OCI-LY7 (cell line): ENCODE measurements around the gene DTNA.

Experiments used
- EZH2phosphoT487 ChIP-seq: fragments of 200-600 bp; sonication (generic); IDR thresholded peaks from 2 replicates; pipeline ENCODE4 v1.6.1; 2018; ENCODE audit warnings: low read depth, borderline replicate concordance, mild to moderate bottlenecking, mixed run types, antibody characterized with exemption, low read length, moderate library complexity, mixed read lengths
- TF ChIP-seq, protein P1 (sequence below): fragments of 200-600 bp; sonication (generic); conservative IDR thresholded peaks from 2 replicates; pipeline ENCODE4 v1.5.1; 2014; ENCODE audit warnings: mild to moderate bottlenecking, antibody characterized with exemption, low read length, moderate library complexity, mixed read lengths

DNA sequence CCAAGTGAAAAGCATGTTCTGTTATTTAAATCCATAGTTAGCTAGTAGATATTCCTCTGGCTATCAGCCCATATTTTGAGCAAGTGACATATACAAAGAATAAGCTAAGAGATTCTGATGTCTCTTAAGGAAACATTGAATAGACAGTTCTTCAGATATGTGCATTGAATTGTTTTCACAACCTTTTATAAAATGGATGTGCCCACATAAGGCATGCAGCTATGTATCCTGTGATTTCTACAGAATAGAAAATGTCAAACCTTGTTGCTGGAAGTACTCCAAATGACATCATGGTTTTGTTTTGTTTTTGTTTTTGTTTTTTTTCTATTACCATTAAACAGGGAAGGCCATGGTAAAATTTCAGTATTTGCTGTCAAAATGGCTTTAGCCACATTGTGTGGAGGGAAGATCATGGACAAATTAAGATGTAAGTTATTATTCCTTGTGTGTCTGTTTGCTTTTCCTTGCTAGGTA lies 95.8 kb downstream of the DTNA start:
- TF ChIP-seq, protein P1, sequence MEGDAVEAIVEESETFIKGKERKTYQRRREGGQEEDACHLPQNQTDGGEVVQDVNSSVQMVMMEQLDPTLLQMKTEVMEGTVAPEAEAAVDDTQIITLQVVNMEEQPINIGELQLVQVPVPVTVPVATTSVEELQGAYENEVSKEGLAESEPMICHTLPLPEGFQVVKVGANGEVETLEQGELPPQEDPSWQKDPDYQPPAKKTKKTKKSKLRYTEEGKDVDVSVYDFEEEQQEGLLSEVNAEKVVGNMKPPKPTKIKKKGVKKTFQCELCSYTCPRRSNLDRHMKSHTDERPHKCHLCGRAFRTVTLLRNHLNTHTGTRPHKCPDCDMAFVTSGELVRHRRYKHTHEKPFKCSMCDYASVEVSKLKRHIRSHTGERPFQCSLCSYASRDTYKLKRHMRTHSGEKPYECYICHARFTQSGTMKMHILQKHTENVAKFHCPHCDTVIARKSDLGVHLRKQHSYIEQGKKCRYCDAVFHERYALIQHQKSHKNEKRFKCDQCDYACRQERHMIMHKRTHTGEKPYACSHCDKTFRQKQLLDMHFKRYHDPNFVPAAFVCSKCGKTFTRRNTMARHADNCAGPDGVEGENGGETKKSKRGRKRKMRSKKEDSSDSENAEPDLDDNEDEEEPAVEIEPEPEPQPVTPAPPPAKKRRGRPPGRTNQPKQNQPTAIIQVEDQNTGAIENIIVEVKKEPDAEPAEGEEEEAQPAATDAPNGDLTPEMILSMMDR: no peak
- TF ChIP-seq EZH2phosphoT487: no peak
